GM18867 (cell line): ENCODE measurements around the gene CALHM1.

Experiments
- ATAC-seq: cut with Tn5 transposase; IDR thresholded peaks from one replicate; pipeline ENCODE4 v1.9.1; 2021; ENCODE audit warnings: mild to moderate bottlenecking, moderate library complexity; ENCODE audit not compliant: unreplicated experiment

The CALHM1 gene

DNA sequence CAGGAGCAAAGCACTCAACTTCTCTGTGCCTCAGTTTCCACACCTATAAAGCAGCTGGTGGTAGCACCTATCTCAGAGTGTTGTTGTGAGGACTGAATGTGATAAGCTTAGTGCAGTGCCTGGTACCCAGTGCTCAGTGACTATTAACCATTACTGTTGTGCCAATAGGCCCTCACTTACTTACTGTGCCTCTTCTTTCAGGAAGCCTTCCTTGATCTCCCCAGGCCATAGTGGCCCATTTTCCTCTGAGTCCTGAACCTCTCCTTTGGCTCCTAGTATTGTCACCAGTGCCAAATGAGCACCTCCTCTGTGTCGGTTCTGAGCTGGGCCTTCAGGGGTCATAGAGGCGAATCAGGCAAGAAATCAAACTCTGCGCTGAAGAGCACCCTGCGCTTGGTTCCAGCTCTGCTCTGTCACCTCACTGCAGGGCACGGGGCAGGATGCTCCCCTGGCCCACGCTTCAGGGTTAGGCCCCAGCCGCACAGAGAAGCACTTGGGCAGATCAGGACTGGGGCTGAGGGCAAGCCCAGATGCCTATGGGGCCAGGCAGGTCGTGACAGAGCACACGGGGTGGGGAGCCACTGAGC is 2.5 kb downstream of the CALHM1 start:
- ATAC-seq: no peak

DNA sequence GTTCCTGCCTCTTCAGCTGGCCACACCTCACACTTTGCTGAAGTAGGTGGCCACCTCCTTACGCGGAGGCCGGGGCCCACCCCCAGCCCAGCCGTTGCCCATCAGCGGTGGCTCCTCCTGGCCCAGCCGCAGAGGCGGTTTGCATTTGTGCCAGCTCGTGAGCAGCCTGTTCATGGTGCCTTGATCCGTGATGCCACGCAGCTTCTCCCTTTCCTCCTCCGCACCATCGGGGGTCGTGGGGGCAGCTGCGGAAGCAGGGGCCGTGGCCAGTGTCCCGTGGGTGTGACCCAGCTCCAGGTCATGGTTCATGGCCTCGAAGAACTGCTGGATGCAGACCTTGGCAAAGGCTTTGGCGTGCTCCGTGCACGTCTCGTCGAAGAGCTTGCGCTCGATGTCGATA is 3.5 kb downstream of the CALHM1 start:
- no peak for ATAC-seq

DNA sequence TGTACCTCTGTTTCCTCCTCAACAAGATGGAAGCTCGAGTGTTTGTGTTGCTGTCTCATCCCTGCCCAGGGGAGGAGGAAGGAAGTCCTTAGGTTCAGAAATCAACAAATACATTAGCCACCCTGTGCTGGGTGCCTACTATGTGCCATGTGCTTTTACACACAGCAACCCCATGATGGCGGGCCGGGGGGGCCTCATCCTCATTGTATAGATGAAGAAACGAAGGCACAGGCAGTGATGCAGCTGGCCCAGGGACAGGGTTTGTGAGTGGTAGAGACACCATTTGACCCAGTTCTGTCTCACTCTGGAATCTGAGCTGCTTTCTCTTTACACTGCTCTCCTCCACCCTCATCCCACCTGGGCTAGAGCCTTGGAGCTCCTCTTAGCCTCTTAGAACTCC is 4.7 kb downstream of the CALHM1 start:
- no peak for ATAC-seq

DNA sequence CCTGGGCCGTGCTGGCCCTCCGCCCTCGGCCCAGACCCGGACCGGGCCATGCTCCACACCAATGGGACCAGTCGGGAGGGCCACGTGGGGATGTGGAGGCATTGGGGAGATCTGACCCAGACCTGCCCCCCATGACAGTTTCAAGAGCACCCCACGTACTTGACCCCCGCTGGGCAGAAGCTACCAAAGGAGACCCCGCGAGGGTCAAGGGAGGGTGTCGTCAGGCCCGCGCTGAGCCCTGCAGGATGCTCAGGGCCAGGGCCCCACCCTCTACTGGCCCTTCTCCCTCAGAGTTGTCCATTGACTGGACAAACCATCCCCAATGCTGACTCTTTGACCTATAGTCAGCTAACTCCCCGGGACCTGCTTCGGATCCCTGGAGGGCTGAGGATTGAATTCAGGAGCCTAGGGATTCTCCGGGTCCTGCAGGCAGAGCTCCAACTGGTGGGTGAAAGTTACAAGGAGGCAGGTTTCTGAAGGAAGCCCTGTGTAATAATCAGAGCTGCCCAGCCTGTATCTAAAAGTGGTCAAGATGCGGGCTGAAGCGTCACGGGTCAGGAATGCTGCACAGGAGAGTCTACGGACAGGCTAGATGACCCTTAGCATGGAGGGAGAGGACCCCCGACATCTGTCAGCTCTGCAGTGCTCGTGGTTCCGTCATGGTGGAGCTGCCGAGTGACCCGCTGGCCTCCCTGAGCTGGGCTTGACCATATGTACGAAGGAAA is 6.0 kb downstream of the CALHM1 start:
- no peak for ATAC-seq

DNA sequence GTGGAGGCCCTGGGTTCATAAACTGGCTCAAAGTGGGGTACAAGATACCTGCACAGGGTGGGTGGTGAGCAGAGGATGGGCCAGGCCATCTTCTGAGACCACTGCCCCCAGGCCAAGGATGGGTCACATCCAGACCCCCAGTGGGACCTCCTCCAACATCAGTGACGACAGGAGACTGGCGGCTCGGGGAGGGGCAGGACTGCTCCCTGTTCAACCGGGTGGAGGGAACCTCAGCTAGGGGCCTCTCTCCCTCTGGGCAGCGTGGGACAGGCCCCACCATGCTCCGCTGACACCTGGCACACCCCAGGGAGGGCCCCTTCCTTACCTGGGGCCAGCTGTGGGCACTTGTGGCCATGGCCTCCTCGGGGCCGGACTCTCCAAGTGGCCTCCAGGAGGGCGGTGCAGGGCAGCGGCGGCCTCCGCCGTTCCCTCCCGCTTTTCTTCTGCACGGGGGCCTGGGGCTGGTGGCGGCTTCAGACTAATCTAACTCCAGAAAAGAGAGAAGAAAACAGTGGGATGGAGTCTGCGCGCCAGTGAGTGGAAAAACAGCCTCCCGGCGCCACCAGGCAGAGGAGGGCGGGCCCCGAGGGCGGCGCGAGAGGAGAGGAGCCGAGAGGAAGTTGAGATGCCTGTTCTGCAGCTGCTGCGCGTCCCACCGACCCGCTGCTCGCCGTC is 6.7 kb downstream of the CALHM1 start, which contains the start of gene CALHM2:
CALHM2 (minus strand) TSS at position 540 of the 675 bp plus-strand sequence. CDS start 2,429 bp downstream, outside the sequence.
- peak; percentile 67 for ATAC-seq

DNA sequence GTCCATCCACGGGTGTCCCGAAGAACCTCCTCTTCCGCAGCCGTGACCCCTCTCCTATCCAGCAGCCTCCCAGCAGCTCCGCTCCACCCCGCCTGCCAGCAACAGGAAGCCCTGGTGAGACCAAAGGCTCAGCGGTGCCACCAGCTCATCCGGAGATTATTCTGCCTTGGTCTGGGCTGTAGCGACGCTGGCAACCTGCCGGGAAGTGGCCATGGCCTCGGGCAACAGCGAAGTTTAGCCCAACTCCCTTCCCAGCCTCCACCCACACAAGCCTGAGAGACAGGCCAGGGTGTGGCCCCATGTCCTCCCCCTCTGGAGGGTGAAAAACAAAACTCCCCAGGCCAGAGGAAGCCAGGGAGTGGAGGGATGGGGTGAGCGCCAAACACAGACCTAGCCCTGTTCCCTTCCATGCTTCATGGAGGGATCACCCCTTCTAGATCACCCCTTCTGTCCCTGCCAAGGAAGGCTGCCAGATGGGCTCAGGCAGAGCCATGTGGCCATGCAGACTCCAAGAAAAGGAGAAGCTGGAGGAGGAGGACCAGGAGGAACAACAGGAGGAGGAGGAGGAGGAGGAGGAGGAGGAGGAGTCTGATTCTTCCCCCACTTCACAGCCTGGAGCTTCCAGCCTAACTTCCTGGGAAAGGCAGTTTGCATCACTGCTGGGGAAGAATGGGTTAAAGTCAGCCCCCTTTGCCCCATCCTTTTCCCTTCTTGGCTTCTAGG is 7.4 kb downstream of the CALHM1 start:
- peak; percentile 40 for ATAC-seq

DNA sequence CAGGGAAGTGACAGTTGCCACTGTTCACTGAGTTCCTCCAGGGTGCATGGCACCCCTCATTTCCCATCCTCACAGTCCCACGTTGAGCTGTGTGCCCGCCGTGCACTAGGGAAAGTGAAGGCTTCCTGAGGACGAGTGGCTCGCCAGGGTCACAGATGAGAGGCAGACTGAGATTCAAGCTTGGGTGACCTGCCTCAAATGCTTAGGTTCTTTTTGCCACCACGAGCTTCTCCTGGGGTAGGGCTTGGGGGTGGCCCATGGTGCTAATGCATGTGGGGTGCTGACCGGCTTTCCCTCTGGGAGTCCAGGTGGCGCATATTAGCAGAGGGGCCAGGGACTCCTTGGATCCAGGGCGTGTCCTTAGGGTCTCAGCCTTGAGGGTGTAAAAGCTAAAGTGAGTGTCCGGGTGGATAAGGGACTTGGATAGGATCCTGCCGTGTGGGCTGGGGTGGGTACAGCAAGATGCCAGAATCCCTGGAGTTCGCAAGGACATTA is 8.5 kb downstream of the CALHM1 start:
- no peak for ATAC-seq

DNA sequence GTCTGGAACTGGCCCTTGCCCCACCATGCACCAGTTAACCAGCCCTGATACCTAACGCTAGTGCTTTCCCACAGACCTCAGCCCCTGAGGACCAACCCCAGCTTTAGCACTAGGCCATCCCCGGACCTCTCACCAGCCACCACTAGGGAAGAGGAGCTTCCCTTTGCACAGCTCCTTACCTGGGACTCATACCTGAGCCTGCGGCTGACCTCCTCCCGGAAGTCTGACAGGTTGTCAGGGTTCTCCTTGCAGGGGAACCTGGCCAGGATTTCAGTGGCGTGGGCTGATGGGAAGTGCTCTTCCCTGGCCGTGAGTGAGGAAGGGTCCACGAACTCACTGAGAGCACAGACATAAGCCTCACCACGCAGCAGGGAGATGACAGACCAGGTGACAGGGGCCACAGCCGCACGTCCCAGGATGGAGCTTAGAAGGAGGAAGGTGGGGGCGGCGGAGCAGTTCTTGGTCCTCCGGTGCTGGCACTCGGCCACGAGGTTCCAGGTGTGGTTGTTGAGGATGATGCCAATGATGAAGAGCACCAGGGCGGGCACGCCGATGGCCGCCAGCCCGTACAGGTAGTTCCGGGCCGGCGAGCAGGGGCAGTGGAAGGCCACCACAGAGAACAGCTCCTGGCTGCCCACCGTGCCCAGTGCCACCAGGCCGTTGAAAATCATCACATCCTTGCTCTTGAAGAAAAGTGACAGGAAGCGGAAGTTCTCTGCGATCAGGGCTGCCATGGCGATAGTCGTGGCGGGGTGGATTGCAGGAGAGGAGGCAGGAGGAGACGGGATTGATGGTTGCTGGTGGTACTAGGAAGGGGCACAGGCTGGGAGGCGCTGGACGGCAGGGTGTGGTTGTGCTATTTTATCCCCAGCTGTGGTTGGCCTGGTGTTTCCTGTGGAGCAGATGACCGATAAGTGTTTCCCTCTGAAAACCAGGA is 9.2 kb downstream of the CALHM1 start:
- ATAC-seq: no peak

DNA sequence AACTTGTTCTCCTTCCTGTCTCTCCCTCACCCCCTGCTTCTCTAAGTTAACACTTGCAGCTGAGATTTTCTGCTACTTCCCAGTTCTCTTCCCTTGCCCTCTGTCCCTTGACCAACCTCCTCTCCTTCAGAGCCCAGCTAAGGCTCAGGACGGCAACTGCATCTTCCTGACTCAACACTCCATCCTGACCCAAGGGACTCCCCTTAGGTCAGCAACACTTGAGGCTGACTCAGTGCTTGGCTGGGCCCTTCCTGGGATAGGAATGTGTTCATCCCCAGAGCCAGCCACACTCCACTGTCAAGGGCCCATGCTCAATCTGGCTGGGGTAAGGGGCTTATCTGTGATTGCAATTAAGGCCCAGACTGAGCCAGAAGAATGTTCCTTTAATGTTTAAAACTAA is 10.0 kb downstream of the CALHM1 start:
- no peak for ATAC-seq

DNA sequence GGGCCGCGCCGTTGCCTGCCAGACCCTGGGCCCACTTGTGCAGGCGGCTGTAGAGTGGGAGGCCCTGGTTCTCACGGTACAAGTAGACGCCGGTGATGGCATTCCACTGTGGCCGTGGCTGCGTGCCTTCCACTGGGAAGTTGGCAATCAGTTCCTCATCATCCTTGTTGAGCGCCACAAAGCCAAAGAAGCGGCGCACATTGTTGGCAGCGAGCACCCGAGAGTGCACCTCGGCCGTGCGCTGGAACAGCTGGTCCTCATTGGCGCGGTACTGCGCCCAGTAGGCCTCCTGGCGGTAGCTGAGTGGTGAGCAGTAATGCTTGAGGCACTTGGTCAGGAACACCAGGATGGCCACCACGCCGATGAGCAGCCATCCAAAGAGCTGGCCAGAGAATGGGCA is 11.5 kb downstream of the CALHM1 start:
- no peak for ATAC-seq

DNA sequence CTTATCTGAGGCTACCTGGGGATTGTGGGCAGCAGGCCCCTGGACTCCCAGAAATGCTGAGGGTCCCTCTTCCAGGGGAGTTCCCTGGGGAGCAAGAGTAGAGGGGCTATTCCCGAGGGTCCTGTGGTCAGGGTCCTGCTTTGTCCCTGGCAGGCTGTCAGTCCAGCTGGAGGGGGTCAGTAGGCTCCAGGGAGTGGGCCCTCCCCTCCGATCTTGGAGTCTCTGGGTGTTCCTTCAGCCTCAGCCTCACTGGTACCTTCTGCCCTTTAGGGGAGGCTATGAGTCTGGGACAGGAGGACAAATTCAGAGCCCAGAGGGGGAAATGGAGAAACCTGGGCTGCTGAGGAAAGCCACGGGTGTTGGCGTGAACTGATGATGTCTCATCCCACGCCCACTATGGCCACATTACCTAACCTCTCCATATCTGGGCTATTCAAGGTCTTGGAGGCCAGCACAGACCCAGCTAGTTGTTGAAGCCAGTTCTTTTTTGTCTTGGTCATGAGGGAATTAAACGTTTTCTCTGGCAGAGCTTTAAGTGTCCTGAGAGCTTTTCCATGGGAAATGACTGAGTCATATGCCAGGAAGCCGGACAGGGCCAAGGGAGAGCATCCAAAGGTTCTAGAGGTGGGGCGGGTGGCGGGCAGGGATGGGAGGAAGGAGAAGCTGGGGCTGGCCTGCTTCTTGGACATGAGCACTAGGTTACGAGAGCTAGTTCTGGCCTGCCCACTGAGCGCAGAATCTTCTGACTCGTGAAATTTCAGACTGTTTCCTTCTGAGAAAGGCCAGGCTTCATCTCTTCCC is 12.7 kb downstream of the CALHM1 start:
- ATAC-seq: no peak

DNA sequence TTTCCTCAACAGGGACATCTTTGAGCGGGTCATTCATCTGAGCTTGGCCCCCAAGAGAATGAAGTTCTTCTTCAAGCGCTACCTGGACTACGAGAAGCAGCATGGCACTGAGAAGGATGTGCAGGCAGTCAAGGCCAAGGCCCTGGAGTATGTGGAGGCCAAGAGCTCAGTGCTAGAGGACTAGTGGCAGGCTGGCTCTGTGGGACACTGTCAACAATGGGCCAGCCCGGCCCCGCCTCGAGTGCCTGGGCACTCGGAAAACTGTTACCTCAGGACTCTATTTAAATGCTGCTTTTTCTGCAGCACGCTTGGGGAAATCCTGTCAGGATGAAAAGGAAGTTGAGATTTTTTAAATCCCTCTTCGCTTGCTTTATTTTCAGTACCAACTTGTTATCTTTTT is 13.3 kb downstream of the CALHM1 start:
- no peak for ATAC-seq

DNA sequence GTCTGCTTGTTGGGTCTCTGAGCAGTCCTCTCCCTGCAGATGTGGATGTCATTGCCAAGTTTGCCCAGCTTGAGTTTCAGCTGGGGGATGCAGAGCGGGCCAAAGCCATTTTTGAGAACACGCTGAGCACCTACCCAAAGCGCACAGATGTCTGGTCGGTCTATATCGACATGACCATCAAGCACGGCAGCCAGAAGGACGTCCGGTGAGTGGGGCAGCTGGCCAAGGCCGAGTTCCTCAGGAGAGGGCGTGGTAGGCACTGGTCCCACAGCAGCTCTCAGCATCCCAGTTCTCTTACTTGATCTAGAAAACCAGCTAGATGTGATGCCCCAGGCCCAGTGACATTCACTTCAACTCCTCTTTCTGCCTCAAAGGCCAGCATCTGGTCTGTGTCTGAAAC is 14.2 kb downstream of the CALHM1 start:
- ATAC-seq: no peak

DNA sequence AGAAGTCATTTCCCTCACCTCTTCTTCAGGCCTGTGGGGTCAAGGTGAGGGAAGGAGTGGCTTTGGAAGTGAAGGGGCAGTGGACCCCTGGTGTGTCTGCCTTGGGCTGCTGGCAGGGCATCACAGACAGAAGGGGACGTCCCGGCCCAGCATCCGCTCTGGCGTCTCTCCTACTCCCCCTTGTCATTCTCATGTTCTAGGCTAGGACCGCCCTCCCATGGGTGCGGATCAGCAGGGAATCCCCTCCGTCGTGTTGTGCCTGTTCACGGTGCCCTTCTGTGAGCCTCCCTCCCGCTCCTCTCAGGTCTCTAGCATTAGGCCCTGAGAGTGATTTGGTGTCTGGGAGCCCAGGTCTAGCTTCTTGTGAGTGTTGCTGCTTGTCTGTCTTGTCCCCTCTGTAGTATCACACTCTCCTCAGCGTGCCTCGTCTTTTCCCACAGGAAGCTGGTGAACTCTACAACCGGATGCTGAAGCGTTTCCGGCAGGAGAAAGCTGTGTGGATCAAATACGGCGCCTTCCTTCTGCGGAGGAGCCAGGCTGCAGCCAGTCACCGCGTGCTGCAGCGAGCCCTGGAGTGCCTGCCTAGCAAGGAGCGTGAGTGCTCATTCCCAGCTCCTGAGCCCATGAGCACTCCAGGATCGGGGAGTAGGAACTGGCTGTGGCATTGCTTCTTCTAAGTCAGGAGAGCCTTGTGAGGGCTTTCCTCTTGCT is 15.1 kb downstream of the CALHM1 start:
- no peak for ATAC-seq

DNA sequence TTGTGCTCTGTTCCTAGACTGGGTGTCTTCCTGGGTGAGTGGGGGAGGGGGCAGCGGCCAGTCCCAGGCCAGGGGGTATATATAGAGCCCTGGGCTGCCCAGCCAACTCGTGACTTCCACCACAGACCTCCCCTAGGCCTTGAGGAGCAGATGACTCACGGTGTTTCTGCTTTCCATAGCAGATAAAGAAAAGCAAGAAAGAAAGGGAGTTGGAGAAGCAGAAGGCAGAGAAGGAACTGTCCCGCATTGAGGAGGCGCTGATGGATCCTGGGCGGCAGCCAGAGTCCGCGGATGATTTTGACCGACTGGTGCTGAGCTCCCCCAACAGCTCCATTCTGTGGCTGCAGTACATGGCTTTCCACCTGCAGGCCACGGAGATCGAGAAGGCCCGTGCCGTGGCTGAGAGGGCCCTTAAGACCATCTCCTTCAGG is 16.7 kb downstream of the CALHM1 start:
- ATAC-seq: no peak

DNA sequence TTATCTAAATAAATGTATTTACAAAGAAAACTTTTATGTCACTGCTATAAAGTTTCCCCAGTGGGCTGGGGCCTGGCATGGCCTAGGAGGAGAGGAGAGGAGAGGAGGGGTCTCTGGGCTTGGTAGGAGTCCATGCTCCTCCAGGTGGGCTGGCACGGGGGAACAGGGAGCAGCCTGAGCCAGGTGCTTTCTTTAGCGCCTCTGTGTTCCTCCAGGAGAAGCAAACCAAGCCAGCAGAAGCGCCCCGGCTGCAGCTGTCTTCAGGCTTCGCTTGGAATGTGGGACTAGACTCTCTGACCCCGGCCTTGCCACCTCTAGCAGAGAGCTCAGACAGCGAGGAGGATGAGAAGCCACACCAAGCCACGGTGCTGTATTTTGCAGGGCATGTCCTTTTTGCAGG is 17.1 kb downstream of the CALHM1 start:
- no peak for ATAC-seq

DNA sequence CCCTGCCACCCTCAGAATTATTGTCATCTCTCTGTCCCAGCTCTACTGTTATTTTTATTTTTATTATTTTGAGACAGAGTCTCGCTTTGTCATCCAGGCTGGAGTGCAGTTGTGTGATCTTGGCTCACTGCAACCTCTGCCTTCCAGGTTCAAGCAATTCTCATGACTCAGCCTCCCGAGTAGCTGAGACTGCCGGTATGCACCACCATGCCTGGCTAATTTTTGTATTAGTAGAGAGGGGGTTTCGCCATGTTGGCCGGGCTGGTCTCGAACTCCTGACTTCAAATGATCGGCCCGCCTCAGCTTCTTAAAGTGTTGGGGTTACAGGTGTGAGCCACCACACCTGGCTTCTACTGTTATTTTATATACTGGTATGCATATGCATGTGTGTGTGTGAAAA is 17.5 kb downstream of the CALHM1 start:
- ATAC-seq: no peak

DNA sequence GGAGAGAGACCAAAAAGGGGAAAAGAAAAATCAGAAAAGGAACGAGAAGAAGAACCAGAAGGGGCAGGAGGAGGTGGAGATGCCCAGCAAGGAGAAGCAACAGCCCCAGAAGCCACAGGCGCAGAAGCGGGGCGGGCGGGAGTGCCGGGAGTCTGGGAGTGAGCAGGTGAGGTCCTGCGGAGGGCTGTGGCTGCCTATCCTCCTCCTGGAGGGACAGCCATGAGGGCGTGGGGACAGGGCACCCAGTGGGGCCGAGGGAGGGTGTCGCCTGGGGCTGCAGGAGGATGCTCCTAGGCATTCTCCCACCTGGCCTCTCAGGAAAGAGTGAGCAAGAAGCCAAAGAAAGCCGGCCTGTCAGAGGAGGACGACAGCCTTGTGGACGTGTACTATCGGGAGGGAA is 18.3 kb downstream of the CALHM1 start:
- no peak for ATAC-seq

DNA sequence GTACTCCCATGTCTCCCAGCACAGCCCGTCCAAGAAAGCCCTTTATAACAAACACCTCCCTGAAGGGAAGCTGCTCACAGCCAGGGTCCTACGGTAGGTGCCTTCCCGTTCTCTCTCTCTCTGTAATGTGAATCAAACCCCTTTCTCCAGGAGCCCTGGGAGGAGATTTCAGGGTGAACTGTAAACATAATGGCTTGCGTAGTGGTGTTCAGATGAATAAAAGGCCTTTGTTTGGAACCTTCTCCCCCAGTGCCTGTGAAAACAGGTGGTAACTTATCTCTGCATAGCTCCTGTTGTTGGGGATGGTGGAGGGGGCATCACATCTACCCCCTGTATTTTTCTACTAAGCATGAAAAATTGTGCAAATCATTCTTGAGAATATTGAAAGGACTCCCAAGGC is 18.9 kb downstream of the CALHM1 start:
- ATAC-seq: no peak
